K562 (cell line): ENCODE results near the gene AGRN. TPM values are rescaled to one million over a fixed set of nuclear protein-coding genes. Genes with fewer than 3 reads are reported as not detected.

Experiments used
- ARID2 ChIP-seq: fragments of 450-650 bp; IDR thresholded peaks from 2 replicates; pipeline ENCODE4 v1.6.1; 2017; ENCODE audit warnings: antibody characterized with exemption, mild to moderate bottlenecking
- ARID3B ChIP-seq: fragments of 250-450 bp; sonication (Bioruptor Pico); IDR thresholded peaks from 2 replicates; pipeline ENCODE4 v1.4.0; 2020; ENCODE audit warnings: borderline replicate concordance
- ASH1L ChIP-seq: fragments of 450-650 bp; IDR thresholded peaks from 2 replicates; pipeline ENCODE4 v1.6.1; 2018; ENCODE audit warnings: borderline replicate concordance, mild to moderate bottlenecking, low read depth; ENCODE audit not compliant: partially characterized antibody
- CBX8 ChIP-seq: fragments of 200-600 bp; sonication (generic); IDR thresholded peaks from 2 replicates; pipeline ENCODE4 v1.6.1; 2012; ENCODE audit warnings: borderline replicate concordance, mixed run types, low read depth, mild to moderate bottlenecking, moderate library complexity, mixed read lengths, low read length, control low read depth, inconsistent platforms; ENCODE audit not compliant: poor library complexity, severe bottlenecking; ENCODE audit errors: extremely low read depth
- DPF2 ChIP-seq: fragments of 450-650 bp; IDR thresholded peaks from 2 replicates; pipeline ENCODE4 v1.6.1; 2016
- KAT2B ChIP-seq: IDR thresholded peaks from one replicate; pipeline ENCODE4 v1.6.1; 2012; ENCODE audit warnings: low read depth, mild to moderate bottlenecking, control low read depth, inconsistent platforms, low read length, moderate library complexity
- MNT ChIP-seq, 2 experiments: fragments of 450-650 bp; conservative IDR thresholded peaks; 2 replicates each; pipeline ENCODE4 v1.6.1; 2017; ENCODE audit warnings: mild to moderate bottlenecking in 2 of 2, moderate library complexity in 2 of 2
- NEUROD1 ChIP-seq: fragments of 150-350 bp; IDR thresholded peaks from 2 replicates; pipeline ENCODE4 v1.6.1; 2014; ENCODE audit warnings: borderline replicate concordance, low read length, low read depth; ENCODE audit not compliant: partially characterized antibody
- NONO ChIP-seq, 2 experiments: fragments of 200-400 bp in 1 of 2; fragments of 450-650 bp in 1 of 2; formaldehyde crosslinking in 1 of 2; IDR thresholded peaks; 2 replicates each; pipeline ENCODE4 v1.6.1; 2017; ENCODE audit warnings: low read depth in 2 of 2, mild to moderate bottlenecking in 2 of 2, moderate library complexity in 2 of 2, low read length in 1 of 2
- NR2C2 ChIP-seq, 2 experiments: fragments of 200-800 bp in 1 of 2; sonication (Bioruptor generic) in 1 of 2; sonication (generic) in 1 of 2; formaldehyde crosslinking in 1 of 2; IDR thresholded peaks; 2 replicates each; pipeline versions ENCODE4 v1.6.1 to v1.8.0; 2016 to 2022; ENCODE audit warnings: mild to moderate bottlenecking in 1 of 2, missing compliant biosample characterization in 1 of 2, missing genetic modification characterization in 1 of 2, missing genetic modification reagents in 1 of 2
- PCBP2 ChIP-seq: fragments of 200-400 bp; formaldehyde crosslinking; IDR thresholded peaks from 2 replicates; pipeline ENCODE4 v1.6.1; 2018; ENCODE audit warnings: low read length, low read depth, mild to moderate bottlenecking, moderate library complexity; ENCODE audit not compliant: poor library complexity, severe bottlenecking
- RBM14 ChIP-seq: fragments of 200-400 bp; formaldehyde crosslinking; IDR thresholded peaks from 2 replicates; pipeline ENCODE4 v1.6.1; 2018; ENCODE audit warnings: low read depth, mild to moderate bottlenecking, low read length, moderate library complexity, borderline replicate concordance; ENCODE audit not compliant: insufficient read depth
- RBM15 ChIP-seq: fragments of 200-400 bp; formaldehyde crosslinking; IDR thresholded peaks from 2 replicates; pipeline ENCODE4 v1.6.1; 2018; ENCODE audit warnings: mild to moderate bottlenecking, low read length, moderate library complexity; ENCODE audit not compliant: insufficient read depth
- SMARCA4 ChIP-seq: fragments of 450-650 bp; IDR thresholded peaks from 2 replicates; pipeline ENCODE4 v1.6.1; 2016
- SNIP1 ChIP-seq: fragments of 450-650 bp; IDR thresholded peaks from 2 replicates; pipeline ENCODE4 v1.7.1; 2017; ENCODE audit warnings: low read depth, mild to moderate bottlenecking
- TAF15 ChIP-seq: fragments of 200-400 bp; formaldehyde crosslinking; IDR thresholded peaks from 2 replicates; pipeline ENCODE4 v1.6.1; 2017; ENCODE audit warnings: mild to moderate bottlenecking, low read depth, low read length, moderate library complexity
- TCF3 ChIP-seq: sonication (generic); formaldehyde crosslinking; IDR thresholded peaks from 2 replicates; pipeline ENCODE4 v1.4.0; 2020; ENCODE audit warnings: mild to moderate bottlenecking, missing genetic modification reagents
- ZBTB7A ChIP-seq: IDR thresholded peaks from 2 replicates; pipeline ENCODE4 v1.6.1; 2011; ENCODE audit warnings: low read depth, mild to moderate bottlenecking, low read length, moderate library complexity, borderline replicate concordance; ENCODE audit not compliant: control insufficient read depth
- ZEB2 ChIP-seq: fragments of 450-650 bp; IDR thresholded peaks from 2 replicates; pipeline ENCODE4 v1.6.1; 2016
- ZNF277 ChIP-seq: fragments of 250-450 bp; sonication (Bioruptor Pico); IDR thresholded peaks from 2 replicates; pipeline ENCODE4 v1.8.0; 2022; ENCODE audit warnings: inconsistent platforms, mild to moderate bottlenecking, moderate library complexity, borderline replicate concordance
- ZNF75A ChIP-seq: fragments of 450-650 bp; formaldehyde crosslinking; IDR thresholded peaks from 2 replicates; pipeline ENCODE4 v1.4.0; 2020; ENCODE audit warnings: mild to moderate bottlenecking
- ZNF79 ChIP-seq: fragments of 250-450 bp; sonication (Bioruptor Pico); IDR thresholded peaks from 2 replicates; pipeline ENCODE4 v1.4.0; 2020; ENCODE audit warnings: low read depth, mild to moderate bottlenecking, moderate library complexity
- polyA plus RNA-seq, 8 experiments: library from polyadenylated mRNA; depleted of rRNA in 4 of 8; stranded (reverse) in 5 of 8; unstranded in 3 of 8; fragments of >200 nt; fragmentation: Nextera tagmentation in 2 of 8; fragmentation: Illumina TruSeq in 1 of 8; extraction: Ambion mirVana in 2 of 8; extraction: Trizol in 1 of 8; gene quantifications; 2 replicates each; pipeline versions ENCODE4 v1.2.1 to v1.2.3, GENCODE V29; 2011 to 2014; ENCODE audit warnings: inconsistent platforms in 1 of 8, missing spikeins in 1 of 8
- total RNA-seq, 7 experiments: library from RNA; depleted of rRNA in 6 of 7; stranded (reverse); fragments of >200 nt in 6 of 7; fragmentation: Illumina TruSeq in 2 of 7; extraction: Trizol in 2 of 7; gene quantifications; 2 replicates each; pipeline versions ENCODE4 v1.2.1 to v1.2.3, GENCODE V29; 2011 to 2021; ENCODE audit warnings: low replicate concordance in 1 of 7

AGRN gene
- total and polyA plus RNA-seq, 9 of the 15 experiments (the other 6 are each of a cell fraction or from before 2014, with no cell fraction given): 0.04 to 111 (median 18.1) TPM

GRCh38 chr1:1067860-1068516, 48.1 kb downstream of the AGRN start (continued):
- no peak for TF ChIP-seq ARID3B (CRISPR knock-in tag)
- TF ChIP-seq ZEB2: 0 out of 2 replicates have a peak, but pooled peaks have one; percentile 34
- peak in 1 of 2 experiments; percentile 54; a peak in 2 of 4 replicates for TF ChIP-seq MNT (conservative IDR thresholded peaks at IDR 0.05)
- TF ChIP-seq CBX8: no peak
- TF ChIP-seq ZBTB7A: peak; percentile 98
- no peak for TF ChIP-seq ARID2
- peak; percentile 10; the same call in 1 of the 2 replicates for TF ChIP-seq DPF2
- no peak for TF ChIP-seq ZNF277
- no peak for TF ChIP-seq TAF15
- no peak for TF ChIP-seq KAT2B
- peak; percentile 45 for TF ChIP-seq TCF3 (CRISPR knock-in tag)
- no peak for TF ChIP-seq PCBP2
- TF ChIP-seq NR2C2 (CRISPR knock-in tag; IDR thresholded peaks at IDR 0.05): 0 out of 2 replicates have a peak, but pooled peaks have one; percentile 24
- TF ChIP-seq NR2C2 (tag; IDR thresholded peaks at IDR 0.05): no peak
- TF ChIP-seq NEUROD1: no peak
- no peak for TF ChIP-seq SMARCA4
- TF ChIP-seq ASH1L: no peak
- TF ChIP-seq ZNF79 (CRISPR knock-in tag): no peak
- no peak for TF ChIP-seq NONO (IDR thresholded peaks at IDR 0.05; ENCODE audit: low read depth in 2 of 2, low read length in 1 of 2)
- TF ChIP-seq RBM14: no peak
- TF ChIP-seq RBM15: no peak
- TF ChIP-seq ZNF75A (CRISPR knock-in tag): no peak
- TF ChIP-seq SNIP1: no peak
